K562 (cell line): ENCODE measurements around the gene SLC1A4. TPM values are rescaled to one million over a fixed set of nuclear protein-coding genes. Genes with fewer than 3 reads are reported as not detected.

Experiments used
- CGGBP1 ChIP-seq: fragments of 250-450 bp; sonication (Bioruptor Pico); IDR thresholded peaks from 2 replicates; pipeline ENCODE4 v1.9.0; 2021; ENCODE audit warnings: mild to moderate bottlenecking
- CHD1 ChIP-seq: fragments of 200-600 bp; sonication (generic); IDR thresholded peaks from one replicate; pipeline ENCODE4 v1.6.1; 2012; ENCODE audit warnings: mild to moderate bottlenecking, moderate library complexity, low read length, inconsistent platforms
- DIDO1 ChIP-seq: fragments of 450-650 bp; IDR thresholded peaks from 2 replicates; pipeline ENCODE4 v1.6.1; 2016; ENCODE audit warnings: low read depth, missing biosample characterization, missing genetic modification characterization
- GTF3C2 ChIP-seq: IDR thresholded peaks from 3 replicates; pipeline ENCODE4 v1.6.1; 2011; ENCODE audit warnings: borderline replicate concordance, mild to moderate bottlenecking, moderate library complexity; ENCODE audit not compliant: insufficient read length; ENCODE audit errors: extremely low read depth
- HNRNPL ChIP-seq: fragments of 200-400 bp; formaldehyde crosslinking; IDR thresholded peaks from 2 replicates; pipeline ENCODE4 v1.6.1; 2017; ENCODE audit warnings: low read depth, mild to moderate bottlenecking, low read length
- JUN ChIP-seq, 2 experiments: sonication (generic) in 1 of 2; formaldehyde crosslinking in 1 of 2; IDR thresholded peaks; 2 replicates each; pipeline versions ENCODE4 v1.6.1 to v1.8.0; 2012 to 2022; ENCODE audit warnings: borderline replicate concordance in 2 of 2, mild to moderate bottlenecking in 2 of 2, improper control_type of control experiment in 1 of 2, low read depth in 1 of 2, low read length in 1 of 2, missing genetic modification reagents in 1 of 2
- NONO ChIP-seq, 2 experiments: fragments of 200-400 bp in 1 of 2; fragments of 450-650 bp in 1 of 2; formaldehyde crosslinking in 1 of 2; IDR thresholded peaks; 2 replicates each; pipeline ENCODE4 v1.6.1; 2017; ENCODE audit warnings: low read depth in 2 of 2, mild to moderate bottlenecking in 2 of 2, moderate library complexity in 2 of 2, low read length in 1 of 2
- NRF1 ChIP-seq, 2 experiments: fragments of 450-650 bp; IDR thresholded peaks in 1 of 2; conservative IDR thresholded peaks in 1 of 2; 2 replicates each; pipeline ENCODE4 v1.6.1; 2014; ENCODE audit warnings: mild to moderate bottlenecking in 2 of 2
- POLR3A ChIP-seq: IDR thresholded peaks from 2 replicates; pipeline ENCODE4 v1.6.1; 2011; ENCODE audit warnings: borderline replicate concordance, mild to moderate bottlenecking, moderate library complexity; ENCODE audit not compliant: insufficient read length, insufficient read depth; ENCODE audit errors: extremely low read depth
- SMARCB1 ChIP-seq: IDR thresholded peaks from 2 replicates; pipeline ENCODE4 v1.6.1; 2011; ENCODE audit warnings: improper control_type of control experiment, low read depth; ENCODE audit not compliant: insufficient read length
- TAF9B ChIP-seq: fragments of 450-650 bp; IDR thresholded peaks from 2 replicates; pipeline ENCODE4 v1.6.1; 2018; ENCODE audit warnings: mild to moderate bottlenecking; ENCODE audit not compliant: partially characterized antibody
- ZBTB9 ChIP-seq: fragments of 450-650 bp; formaldehyde crosslinking; IDR thresholded peaks from 2 replicates; pipeline ENCODE4 v1.4.0; 2020; ENCODE audit warnings: mild to moderate bottlenecking, moderate library complexity
- ZNF121 ChIP-seq: sonication (generic); formaldehyde crosslinking; conservative IDR thresholded peaks from 2 replicates; pipeline ENCODE4 v1.8.0; 2022; ENCODE audit warnings: missing genetic modification reagents
- ZNF146 ChIP-seq: IDR thresholded peaks from one replicate; pipeline ENCODE4 v1.6.1; 2018; ENCODE audit warnings: missing compliant biosample characterization; ENCODE audit not compliant: unreplicated experiment
- ZNF175 ChIP-seq: fragments of 200-800 bp; sonication (Bioruptor generic); IDR thresholded peaks from 2 replicates; pipeline ENCODE4 v1.6.1; 2016; ENCODE audit warnings: low read depth, mild to moderate bottlenecking, missing genetic modification characterization, missing compliant biosample characterization
- ZNF24 ChIP-seq: fragments of 450-650 bp; IDR thresholded peaks from 2 replicates; pipeline ENCODE4 v1.6.1; 2016
- ZNF639 ChIP-seq, 2 experiments: fragments of 200-800 bp in 1 of 2; sonication (Bioruptor generic) in 1 of 2; sonication (generic) in 1 of 2; formaldehyde crosslinking in 1 of 2; IDR thresholded peaks in 1 of 2; conservative IDR thresholded peaks in 1 of 2; 2 replicates each; pipeline versions ENCODE4 v1.5.0 to v1.6.1; 2016 to 2020; ENCODE audit warnings: missing compliant biosample characterization in 1 of 2, missing genetic modification characterization in 1 of 2, missing genetic modification reagents in 1 of 2
- ZZZ3 ChIP-seq: fragments of 450-650 bp; IDR thresholded peaks from 2 replicates; pipeline ENCODE4 v1.6.1; 2016; ENCODE audit warnings: antibody characterized with exemption, mild to moderate bottlenecking, moderate library complexity
- polyA plus RNA-seq, 8 experiments: library from polyadenylated mRNA; depleted of rRNA in 4 of 8; stranded (reverse) in 5 of 8; unstranded in 3 of 8; fragments of >200 nt; fragmentation: Nextera tagmentation in 2 of 8; fragmentation: Illumina TruSeq in 1 of 8; extraction: Ambion mirVana in 2 of 8; extraction: Trizol in 1 of 8; gene quantifications; 2 replicates each; pipeline versions ENCODE4 v1.2.1 to v1.2.3, GENCODE V29; 2011 to 2014; ENCODE audit warnings: inconsistent platforms in 1 of 8, missing spikeins in 1 of 8
- total RNA-seq, 7 experiments: library from RNA; depleted of rRNA in 6 of 7; stranded (reverse); fragments of >200 nt in 6 of 7; fragmentation: Illumina TruSeq in 2 of 7; extraction: Trizol in 2 of 7; gene quantifications; 2 replicates each; pipeline versions ENCODE4 v1.2.1 to v1.2.3, GENCODE V29; 2011 to 2021; ENCODE audit warnings: low replicate concordance in 1 of 7

Gene SLC1A4
- total and polyA plus RNA-seq, 9 of the 15 experiments (the other 6 are each of a cell fraction or from before 2014, with no cell fraction given), result 4.4 to 24.0 (median 10.9) TPM

DNA sequence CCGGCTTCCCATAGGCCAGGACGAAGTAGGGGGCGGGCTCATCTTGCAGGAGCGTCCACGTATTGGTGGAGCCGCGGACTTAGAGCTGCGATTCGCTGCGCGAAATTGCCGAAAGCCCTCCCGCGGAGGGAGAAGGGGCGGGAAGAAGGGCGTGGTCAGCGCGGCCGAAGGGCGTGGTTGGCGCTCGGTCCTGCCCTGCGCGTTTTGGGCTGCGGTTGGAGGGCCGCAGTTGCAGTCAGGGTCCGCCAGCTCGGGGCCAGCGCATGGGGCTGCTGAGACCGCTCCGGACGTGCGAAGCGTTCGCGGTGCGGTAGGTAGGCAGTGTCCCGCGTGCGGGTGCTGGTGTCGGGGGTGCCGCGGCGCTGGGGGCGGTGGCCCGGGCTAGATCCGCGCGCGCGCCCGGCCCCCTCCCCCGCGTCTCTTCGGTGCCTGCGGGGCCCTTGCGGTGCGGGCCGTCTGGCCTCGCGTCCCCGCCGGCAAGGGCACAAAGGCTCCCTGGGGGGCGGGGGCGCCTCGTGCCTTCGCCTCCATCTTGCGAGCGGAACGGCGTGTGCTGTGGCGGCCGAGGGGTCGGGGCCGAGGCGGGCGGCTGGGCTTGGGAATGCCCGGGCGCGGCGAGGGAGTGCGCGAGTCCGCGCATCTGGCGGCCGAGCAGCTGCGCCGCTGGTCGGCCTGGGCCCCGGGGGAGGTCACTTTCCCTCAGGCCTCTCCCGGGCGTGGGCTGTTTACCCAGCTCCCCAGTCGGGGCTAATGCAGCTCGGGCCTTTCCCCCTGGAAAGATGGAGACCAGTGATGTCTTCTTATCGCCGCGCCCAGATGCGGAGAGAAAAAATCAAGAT, 67.2 kb downstream of the SLC1A4 start, which contains the start of gene CEP68 (continued):
- TF ChIP-seq NRF1 (conservative IDR thresholded peaks at IDR 0.05 in 1 of 2, IDR thresholded peaks at IDR 0.05 in 1 of 2), result peak; percentile 83
- no peak for TF ChIP-seq ZNF639 (CRISPR knock-in tag; conservative IDR thresholded peaks at IDR 0.05 in 1 of 2, IDR thresholded peaks at IDR 0.05 in 1 of 2)
- TF ChIP-seq DIDO1 (tag), result no peak
- no peak for TF ChIP-seq CHD1
- no peak for TF ChIP-seq GTF3C2
- TF ChIP-seq SMARCB1, result no peak
- TF ChIP-seq ZNF24, result no peak
- peak; percentile 79 to 86 for TF ChIP-seq NONO (IDR thresholded peaks at IDR 0.05; ENCODE audit: low read depth in 2 of 2, low read length in 1 of 2)
- TF ChIP-seq ZNF146 (CRISPR knock-in tag), result no peak
- no peak for TF ChIP-seq ZZZ3
- no peak; the same call in 1 of the 2 replicates for TF ChIP-seq HNRNPL
- TF ChIP-seq CGGBP1, result no peak
- 0 out of 2 replicates have a peak, but pooled peaks have one; percentile 85 for TF ChIP-seq ZBTB9 (CRISPR knock-in tag)
- no peak for TF ChIP-seq JUN (IDR thresholded peaks at IDR 0.05; ENCODE audit: borderline replicate concordance, low read depth, low read length)
- TF ChIP-seq JUN (CRISPR knock-in tag; IDR thresholded peaks at IDR 0.05; ENCODE audit: borderline replicate concordance), result 0 out of 2 replicates have a peak, but pooled peaks have one; percentile 46
- TF ChIP-seq TAF9B, result no peak
- TF ChIP-seq POLR3A, result no peak
- TF ChIP-seq ZNF121 (CRISPR knock-in tag), result no peak
- TF ChIP-seq ZNF175, result 0 out of 2 replicates have a peak, but pooled peaks have one; percentile 47
